WTC11 (cell line): ENCODE results near the gene ZNF789. TPM values are rescaled to one million over a fixed set of nuclear protein-coding genes. Genes with fewer than 3 reads are reported as not detected.

ENCODE experiments used
- ATAC-seq: fragments of 200-7000 bp; cut with Tn5 transposase; 2 replicates; pipeline ENCODE4 v1.10.0; 2021; ENCODE audit warnings: mild to moderate bottlenecking, moderate library complexity
- CTCF ChIA-PET: fragments of 300-600 bp; sonication (Branson Sonifier 250); formaldehyde crosslinking; loops from one replicate; lab custom pipeline; 2021; ENCODE audit warnings: antibody characterized with exemption; lab: Charles Lee
- POLR2A ChIA-PET: fragments of 350-600 bp; sonication (Branson Sonifier 250); formaldehyde crosslinking; loops from one replicate; lab custom pipeline; 2021; ENCODE audit warnings: antibody characterized with exemption; lab: Charles Lee
- DNase-seq: peaks from one replicate; pipeline ENCODE4 v3.0.0; 2021; ENCODE audit warnings: low spot score
- H3K27ac Mint-ChIP-seq: 2 replicates; pipeline ENCODE4 v1.8.0; 2021; ENCODE audit warnings: mixed read lengths
- H3K27me3 Mint-ChIP-seq: 2 replicates; pipeline ENCODE4 v1.8.0; 2021; ENCODE audit warnings: low read depth, mild to moderate bottlenecking, moderate library complexity, mixed read lengths
- H3K36me3 Mint-ChIP-seq: 2 replicates; pipeline ENCODE4 v1.8.0; 2021; ENCODE audit warnings: mixed read lengths
- H3K4me1 Mint-ChIP-seq: 2 replicates; pipeline ENCODE4 v1.8.0; 2022; ENCODE audit warnings: mixed read lengths
- H3K4me3 Mint-ChIP-seq: 2 replicates; pipeline ENCODE4 v1.8.0; 2021; ENCODE audit warnings: mild to moderate bottlenecking, moderate library complexity, mixed read lengths
- H3K9me3 Mint-ChIP-seq: 2 replicates; pipeline ENCODE4 v1.8.0; 2021; ENCODE audit warnings: mixed read lengths
- CREB1 ChIP-seq: sonication (generic); formaldehyde crosslinking; IDR thresholded peaks from 2 replicates; pipeline ENCODE4 v1.8.0; 2023; ENCODE audit warnings: mild to moderate bottlenecking, missing genetic modification reagents
- CREM ChIP-seq: sonication (generic); formaldehyde crosslinking; IDR thresholded peaks from 2 replicates; pipeline ENCODE4 v1.8.1; 2022; ENCODE audit warnings: mild to moderate bottlenecking, missing genetic modification reagents, moderate library complexity
- ETV6 ChIP-seq: sonication (generic); formaldehyde crosslinking; IDR thresholded peaks from 2 replicates; pipeline ENCODE4 v1.8.1; 2022; ENCODE audit warnings: mild to moderate bottlenecking, missing genetic modification reagents
- FOXK1 ChIP-seq: sonication (generic); formaldehyde crosslinking; IDR thresholded peaks from 2 replicates; pipeline ENCODE4 v1.8.0; 2022; ENCODE audit warnings: mild to moderate bottlenecking, moderate library complexity, missing genetic modification reagents
- GABPB1 ChIP-seq: sonication (generic); formaldehyde crosslinking; IDR thresholded peaks from 2 replicates; pipeline ENCODE4 v1.8.1; 2023; ENCODE audit warnings: mild to moderate bottlenecking, missing genetic modification reagents
- MXD4 ChIP-seq: fragments of 250-450 bp; sonication (Bioruptor Pico); IDR thresholded peaks from 2 replicates; pipeline ENCODE4 v1.8.0; 2021; ENCODE audit warnings: mild to moderate bottlenecking, moderate library complexity, borderline replicate concordance
- NFE2L1 ChIP-seq: sonication (generic); formaldehyde crosslinking; IDR thresholded peaks from 2 replicates; pipeline ENCODE4 v1.8.1; 2023; ENCODE audit warnings: missing genetic modification reagents
- NFYB ChIP-seq: sonication (generic); formaldehyde crosslinking; conservative IDR thresholded peaks from 2 replicates; pipeline ENCODE4 v1.8.0; 2022; ENCODE audit warnings: low read depth, missing genetic modification reagents
- NR1H2 ChIP-seq: sonication (generic); formaldehyde crosslinking; IDR thresholded peaks from 2 replicates; pipeline ENCODE4 v1.9.0; 2021; ENCODE audit warnings: mild to moderate bottlenecking, moderate library complexity, missing genetic modification reagents
- PRRX2 ChIP-seq: fragments of 250-450 bp; sonication (Bioruptor Pico); IDR thresholded peaks from 2 replicates; pipeline ENCODE4 v1.8.0; 2021; ENCODE audit warnings: mild to moderate bottlenecking
- RORB ChIP-seq: fragments of 250-450 bp; sonication (Bioruptor Pico); IDR thresholded peaks from 2 replicates; pipeline ENCODE4 v1.9.0; 2021; ENCODE audit warnings: mild to moderate bottlenecking
- SP1 ChIP-seq: sonication (generic); formaldehyde crosslinking; conservative IDR thresholded peaks from 2 replicates; pipeline ENCODE4 v1.8.1; 2022; ENCODE audit warnings: missing genetic modification reagents
- TEAD1 ChIP-seq: sonication (generic); formaldehyde crosslinking; IDR thresholded peaks from 2 replicates; pipeline ENCODE4 v1.8.0; 2022; ENCODE audit warnings: mild to moderate bottlenecking, missing genetic modification reagents
- ZNF121 ChIP-seq: sonication (generic); formaldehyde crosslinking; IDR thresholded peaks from 2 replicates; pipeline ENCODE4 v1.8.0; 2023; ENCODE audit warnings: missing genetic modification reagents
- ZNF317 ChIP-seq: sonication (generic); formaldehyde crosslinking; IDR thresholded peaks from 2 replicates; pipeline ENCODE4 v1.8.1; 2023; ENCODE audit warnings: low read depth, mild to moderate bottlenecking, moderate library complexity, missing genetic modification reagents, borderline replicate concordance
- total RNA-seq: library from RNA; stranded (reverse); gene quantifications from 3 replicates; pipeline ENCODE4 v1.2.3, GENCODE V29; 2021
- TF ChIP-seq, protein P1 (sequence below): sonication (generic); formaldehyde crosslinking; IDR thresholded peaks from 2 replicates; pipeline ENCODE4 v1.8.1; 2022; ENCODE audit warnings: mild to moderate bottlenecking, moderate library complexity, missing genetic modification reagents
- TF ChIP-seq, protein P2 (sequence below): fragments of 250-450 bp; sonication (Bioruptor Pico); IDR thresholded peaks from 2 replicates; pipeline ENCODE4 v1.9.0; 2021; ENCODE audit warnings: mild to moderate bottlenecking, borderline replicate concordance
- TF ChIP-seq, protein P3 (sequence below): sonication (generic); formaldehyde crosslinking; IDR thresholded peaks from 2 replicates; pipeline ENCODE4 v1.8.0; 2023; ENCODE audit warnings: missing genetic modification reagents
- TF ChIP-seq, protein P4 (sequence below): fragments of 200-600 bp; IDR thresholded peaks from 2 replicates; pipeline ENCODE4 v1.8.0; 2022; ENCODE audit warnings: antibody characterized with exemption
- TF ChIP-seq, protein P5 (sequence below): sonication (generic); formaldehyde crosslinking; IDR thresholded peaks from 2 replicates; pipeline ENCODE4 v1.8.0; 2022; ENCODE audit warnings: mild to moderate bottlenecking, missing genetic modification reagents
- TF ChIP-seq, protein P6 (sequence below): sonication (generic); formaldehyde crosslinking; conservative IDR thresholded peaks from 2 replicates; pipeline ENCODE4 v1.8.1; 2023; ENCODE audit warnings: mild to moderate bottlenecking, low read depth, missing genetic modification reagents, moderate library complexity

ZNF789 gene
- total RNA-seq, 1 experiment from 2014 or later: 14.0 TPM

DNA sequence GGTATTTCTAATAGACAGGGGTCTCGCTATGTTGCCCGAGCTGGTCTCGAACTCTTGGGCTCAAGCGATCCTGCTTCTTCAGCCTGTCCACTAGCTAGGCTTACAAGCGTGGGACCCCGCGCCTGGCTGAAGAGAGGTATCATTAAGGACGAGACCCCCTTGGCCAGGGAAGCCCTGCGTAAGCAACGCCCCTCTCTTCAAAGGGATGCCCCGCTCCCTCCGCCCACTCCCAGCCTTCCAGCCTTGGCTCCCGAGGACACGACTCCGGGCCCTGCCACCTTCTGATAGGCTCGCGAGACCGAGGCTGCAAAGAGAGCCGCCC is 31.6 kb downstream of the ZNF789 start:
- Mint-ChIP-seq H3K27me3 (no peaks in the 10 kb centered on the region), H3K27ac (peak overlapping the region; percentile 97), H3K4me1 (peaks cover 19% of the 10 kb centered on the region), H3K9me3 (peaks cover 10% of the 10 kb centered on the region), H3K4me3 (peak overlapping the region; percentile 91), H3K36me3 (peaks cover 6% of the 10 kb centered on the region)
- CTCF ChIA-PET: interaction anchor here (1.0 to 1.7 kb wide), 8 partner anchors 19 to 486 kb away, joined by 3 to 11 read pairs (median 4); partner anchors contain the start of genes FAM200A and ZSCAN25
- ATAC-seq: peak; percentile 90
- POLR2A ChIA-PET: interaction anchor here (0.6 to 1.3 kb wide), 5 partner anchors 11 to 112 kb away, joined by 3 to 5 read pairs (median 4); partner anchors contain the start of genes BUD31, FAM200A, PDAP1 and ZSCAN25
- no peak for TF ChIP-seq NR1H2 (CRISPR knock-in tag)
- TF ChIP-seq, protein P1, sequence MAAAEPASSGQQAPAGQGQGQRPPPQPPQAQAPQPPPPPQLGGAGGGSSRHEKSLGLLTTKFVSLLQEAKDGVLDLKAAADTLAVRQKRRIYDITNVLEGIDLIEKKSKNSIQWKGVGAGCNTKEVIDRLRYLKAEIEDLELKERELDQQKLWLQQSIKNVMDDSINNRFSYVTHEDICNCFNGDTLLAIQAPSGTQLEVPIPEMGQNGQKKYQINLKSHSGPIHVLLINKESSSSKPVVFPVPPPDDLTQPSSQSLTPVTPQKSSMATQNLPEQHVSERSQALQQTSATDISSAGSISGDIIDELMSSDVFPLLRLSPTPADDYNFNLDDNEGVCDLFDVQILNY (CRISPR knock-in tag): 0 out of 2 replicates have a peak, but pooled peaks have one; percentile 6
- no peak; the same call in none of the 2 replicates for TF ChIP-seq SP1
- TF ChIP-seq NFYB (CRISPR knock-in tag): peak; percentile 83
- TF ChIP-seq, protein P2, sequence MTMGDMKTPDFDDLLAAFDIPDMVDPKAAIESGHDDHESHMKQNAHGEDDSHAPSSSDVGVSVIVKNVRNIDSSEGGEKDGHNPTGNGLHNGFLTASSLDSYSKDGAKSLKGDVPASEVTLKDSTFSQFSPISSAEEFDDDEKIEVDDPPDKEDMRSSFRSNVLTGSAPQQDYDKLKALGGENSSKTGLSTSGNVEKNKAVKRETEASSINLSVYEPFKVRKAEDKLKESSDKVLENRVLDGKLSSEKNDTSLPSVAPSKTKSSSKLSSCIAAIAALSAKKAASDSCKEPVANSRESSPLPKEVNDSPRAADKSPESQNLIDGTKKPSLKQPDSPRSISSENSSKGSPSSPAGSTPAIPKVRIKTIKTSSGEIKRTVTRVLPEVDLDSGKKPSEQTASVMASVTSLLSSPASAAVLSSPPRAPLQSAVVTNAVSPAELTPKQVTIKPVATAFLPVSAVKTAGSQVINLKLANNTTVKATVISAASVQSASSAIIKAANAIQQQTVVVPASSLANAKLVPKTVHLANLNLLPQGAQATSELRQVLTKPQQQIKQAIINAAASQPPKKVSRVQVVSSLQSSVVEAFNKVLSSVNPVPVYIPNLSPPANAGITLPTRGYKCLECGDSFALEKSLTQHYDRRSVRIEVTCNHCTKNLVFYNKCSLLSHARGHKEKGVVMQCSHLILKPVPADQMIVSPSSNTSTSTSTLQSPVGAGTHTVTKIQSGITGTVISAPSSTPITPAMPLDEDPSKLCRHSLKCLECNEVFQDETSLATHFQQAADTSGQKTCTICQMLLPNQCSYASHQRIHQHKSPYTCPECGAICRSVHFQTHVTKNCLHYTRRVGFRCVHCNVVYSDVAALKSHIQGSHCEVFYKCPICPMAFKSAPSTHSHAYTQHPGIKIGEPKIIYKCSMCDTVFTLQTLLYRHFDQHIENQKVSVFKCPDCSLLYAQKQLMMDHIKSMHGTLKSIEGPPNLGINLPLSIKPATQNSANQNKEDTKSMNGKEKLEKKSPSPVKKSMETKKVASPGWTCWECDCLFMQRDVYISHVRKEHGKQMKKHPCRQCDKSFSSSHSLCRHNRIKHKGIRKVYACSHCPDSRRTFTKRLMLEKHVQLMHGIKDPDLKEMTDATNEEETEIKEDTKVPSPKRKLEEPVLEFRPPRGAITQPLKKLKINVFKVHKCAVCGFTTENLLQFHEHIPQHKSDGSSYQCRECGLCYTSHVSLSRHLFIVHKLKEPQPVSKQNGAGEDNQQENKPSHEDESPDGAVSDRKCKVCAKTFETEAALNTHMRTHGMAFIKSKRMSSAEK (CRISPR knock-in tag): no peak
- 0 out of 2 replicates have a peak, but pooled peaks have one; percentile 31 for TF ChIP-seq FOXK1 (CRISPR knock-in tag)
- TF ChIP-seq, protein P3, sequence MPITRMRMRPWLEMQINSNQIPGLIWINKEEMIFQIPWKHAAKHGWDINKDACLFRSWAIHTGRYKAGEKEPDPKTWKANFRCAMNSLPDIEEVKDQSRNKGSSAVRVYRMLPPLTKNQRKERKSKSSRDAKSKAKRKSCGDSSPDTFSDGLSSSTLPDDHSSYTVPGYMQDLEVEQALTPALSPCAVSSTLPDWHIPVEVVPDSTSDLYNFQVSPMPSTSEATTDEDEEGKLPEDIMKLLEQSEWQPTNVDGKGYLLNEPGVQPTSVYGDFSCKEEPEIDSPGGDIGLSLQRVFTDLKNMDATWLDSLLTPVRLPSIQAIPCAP: no peak
- TF ChIP-seq GABPB1 (CRISPR knock-in tag): 0 out of 2 replicates have a peak, but pooled peaks have one; percentile 9
- peak; percentile 100 for DNase-seq

DNA sequence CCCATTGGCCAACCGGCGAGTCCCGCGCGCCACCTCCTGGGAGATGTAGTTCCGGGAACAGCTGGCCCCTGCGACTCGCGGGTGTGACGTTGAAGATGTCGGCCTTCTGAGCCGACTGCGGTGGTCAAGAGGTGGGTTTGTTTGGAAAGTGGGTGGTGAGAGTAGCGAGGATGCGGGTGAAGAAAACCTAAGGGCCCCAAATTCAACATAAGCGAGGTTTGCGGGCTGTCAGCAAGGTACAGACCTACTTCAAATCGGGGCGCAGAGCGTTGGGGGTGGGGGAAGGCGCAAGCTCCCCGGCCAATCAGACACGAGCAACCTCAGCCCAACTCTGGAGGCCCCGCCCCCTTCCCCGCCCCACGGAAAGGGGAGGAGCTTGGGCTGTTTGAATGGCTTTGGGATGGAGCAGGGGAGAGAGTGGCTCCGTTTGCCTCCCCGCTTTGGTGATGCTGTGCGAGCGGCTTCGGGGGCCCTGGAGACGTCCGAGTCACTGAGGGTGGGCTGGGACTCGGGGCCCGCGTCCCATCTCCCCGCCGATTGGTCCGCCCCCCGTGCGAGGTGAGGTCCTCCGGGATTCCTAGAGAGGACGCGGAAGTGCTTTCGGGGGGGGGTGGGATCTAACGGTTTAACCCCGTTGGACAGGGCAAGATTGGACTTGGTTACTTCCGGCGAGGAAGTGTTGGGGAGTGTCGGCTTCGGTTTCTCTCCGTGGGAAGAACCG is 32.1 kb downstream of the ZNF789 start, which contains the start of gene ZKSCAN5:
Gene ZKSCAN5 (plus strand): TSS at position 60 of the 721 bp plus-strand sequence. CDS start 1,383 bp downstream, outside the sequence.
- ChIA-PET POLR2A (interaction anchor here (0.6 to 1.3 kb wide), 5 partner anchors 11 to 111 kb away, joined by 3 to 5 read pairs (median 4); partner anchors contain the start of genes BUD31, FAM200A, PDAP1 and ZSCAN25), CTCF (interaction anchor here (1.0 to 1.7 kb wide), 8 partner anchors 19 to 486 kb away, joined by 3 to 11 read pairs (median 4); partner anchors contain the start of genes FAM200A and ZSCAN25)
- Mint-ChIP-seq H3K27me3 (no peaks in the 10 kb centered on the region), H3K4me1 (peaks cover 19% of the 10 kb centered on the region), H3K27ac (peak within 1 kb of the TSS; percentile 97), H3K36me3 (peaks cover 6% of the 10 kb centered on the region), H3K4me3 (peak within 1 kb of the TSS; percentile 91), H3K9me3 (peaks cover 10% of the 10 kb centered on the region)
- DNase-seq: peak; percentile 97
- ATAC-seq: peak; percentile 76
- TF ChIP-seq PRRX2 (CRISPR knock-in tag) (no peak), ETV6 (peak; percentile 22; the same call in 1 of the 2 replicates), CREB1 (CRISPR knock-in tag) (no peak), TEAD1 (peak; percentile 35; the same call in 1 of the 2 replicates), ZNF121 (CRISPR knock-in tag) (no peak), MXD4 (CRISPR knock-in tag) (no peak), NFE2L1 (CRISPR knock-in tag) (no peak), CREM (CRISPR knock-in tag) (no peak), ZNF317 (no peak), RORB (CRISPR knock-in tag) (no peak)
- TF ChIP-seq, protein P4, sequence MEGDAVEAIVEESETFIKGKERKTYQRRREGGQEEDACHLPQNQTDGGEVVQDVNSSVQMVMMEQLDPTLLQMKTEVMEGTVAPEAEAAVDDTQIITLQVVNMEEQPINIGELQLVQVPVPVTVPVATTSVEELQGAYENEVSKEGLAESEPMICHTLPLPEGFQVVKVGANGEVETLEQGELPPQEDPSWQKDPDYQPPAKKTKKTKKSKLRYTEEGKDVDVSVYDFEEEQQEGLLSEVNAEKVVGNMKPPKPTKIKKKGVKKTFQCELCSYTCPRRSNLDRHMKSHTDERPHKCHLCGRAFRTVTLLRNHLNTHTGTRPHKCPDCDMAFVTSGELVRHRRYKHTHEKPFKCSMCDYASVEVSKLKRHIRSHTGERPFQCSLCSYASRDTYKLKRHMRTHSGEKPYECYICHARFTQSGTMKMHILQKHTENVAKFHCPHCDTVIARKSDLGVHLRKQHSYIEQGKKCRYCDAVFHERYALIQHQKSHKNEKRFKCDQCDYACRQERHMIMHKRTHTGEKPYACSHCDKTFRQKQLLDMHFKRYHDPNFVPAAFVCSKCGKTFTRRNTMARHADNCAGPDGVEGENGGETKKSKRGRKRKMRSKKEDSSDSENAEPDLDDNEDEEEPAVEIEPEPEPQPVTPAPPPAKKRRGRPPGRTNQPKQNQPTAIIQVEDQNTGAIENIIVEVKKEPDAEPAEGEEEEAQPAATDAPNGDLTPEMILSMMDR: no peak
- TF ChIP-seq, protein P5, sequence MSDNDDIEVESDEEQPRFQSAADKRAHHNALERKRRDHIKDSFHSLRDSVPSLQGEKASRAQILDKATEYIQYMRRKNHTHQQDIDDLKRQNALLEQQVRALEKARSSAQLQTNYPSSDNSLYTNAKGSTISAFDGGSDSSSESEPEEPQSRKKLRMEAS: peak; percentile 29; the same call in 1 of the 2 replicates
- TF ChIP-seq, protein P6, sequence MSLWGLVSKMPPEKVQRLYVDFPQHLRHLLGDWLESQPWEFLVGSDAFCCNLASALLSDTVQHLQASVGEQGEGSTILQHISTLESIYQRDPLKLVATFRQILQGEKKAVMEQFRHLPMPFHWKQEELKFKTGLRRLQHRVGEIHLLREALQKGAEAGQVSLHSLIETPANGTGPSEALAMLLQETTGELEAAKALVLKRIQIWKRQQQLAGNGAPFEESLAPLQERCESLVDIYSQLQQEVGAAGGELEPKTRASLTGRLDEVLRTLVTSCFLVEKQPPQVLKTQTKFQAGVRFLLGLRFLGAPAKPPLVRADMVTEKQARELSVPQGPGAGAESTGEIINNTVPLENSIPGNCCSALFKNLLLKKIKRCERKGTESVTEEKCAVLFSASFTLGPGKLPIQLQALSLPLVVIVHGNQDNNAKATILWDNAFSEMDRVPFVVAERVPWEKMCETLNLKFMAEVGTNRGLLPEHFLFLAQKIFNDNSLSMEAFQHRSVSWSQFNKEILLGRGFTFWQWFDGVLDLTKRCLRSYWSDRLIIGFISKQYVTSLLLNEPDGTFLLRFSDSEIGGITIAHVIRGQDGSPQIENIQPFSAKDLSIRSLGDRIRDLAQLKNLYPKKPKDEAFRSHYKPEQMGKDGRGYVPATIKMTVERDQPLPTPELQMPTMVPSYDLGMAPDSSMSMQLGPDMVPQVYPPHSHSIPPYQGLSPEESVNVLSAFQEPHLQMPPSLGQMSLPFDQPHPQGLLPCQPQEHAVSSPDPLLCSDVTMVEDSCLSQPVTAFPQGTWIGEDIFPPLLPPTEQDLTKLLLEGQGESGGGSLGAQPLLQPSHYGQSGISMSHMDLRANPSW (CRISPR knock-in tag): no peak
